ENCODE results near the gene CST8.

The CST8 gene

DNA sequence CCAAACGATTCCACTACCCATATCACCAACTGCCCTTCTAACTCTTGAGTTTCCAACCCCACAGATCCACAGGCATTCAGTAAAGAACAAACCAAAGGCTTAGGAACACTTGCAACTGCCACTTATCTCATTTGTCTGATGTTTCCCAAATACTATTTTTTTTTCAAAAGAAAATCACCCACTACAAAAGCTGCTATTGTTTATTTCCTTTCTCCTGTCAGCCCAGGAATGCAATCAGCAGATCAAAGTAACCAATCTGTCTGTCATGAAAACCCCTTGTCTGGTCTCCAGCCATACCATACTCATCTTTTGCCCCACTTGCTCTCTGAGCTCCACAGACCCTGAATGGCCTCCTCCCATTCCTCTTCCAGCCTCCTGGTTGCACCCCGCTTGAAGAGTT lies 8.8 kb upstream of the CST8 start:
- no peak overlapping the region for H3K27ac ChIP-seq (ENCODE audit: low read depth, low read length)
- H3K4me3 ChIP-seq (ENCODE audit: low read length): no peak overlapping the region
- no peaks in the 10 kb centered on the region for H3K36me3 ChIP-seq (ENCODE audit: control insufficient read depth, insufficient read depth, low read length)
- H3K9ac ChIP-seq (ENCODE audit: low read length): no peak overlapping the region
- H3K4me1 ChIP-seq (ENCODE audit: control insufficient read depth, insufficient read depth, low read length): no peaks in the 10 kb centered on the region
- H3K27me3 ChIP-seq (ENCODE audit: control insufficient read depth, insufficient read depth, low read length): no peaks in the 10 kb centered on the region

DNA sequence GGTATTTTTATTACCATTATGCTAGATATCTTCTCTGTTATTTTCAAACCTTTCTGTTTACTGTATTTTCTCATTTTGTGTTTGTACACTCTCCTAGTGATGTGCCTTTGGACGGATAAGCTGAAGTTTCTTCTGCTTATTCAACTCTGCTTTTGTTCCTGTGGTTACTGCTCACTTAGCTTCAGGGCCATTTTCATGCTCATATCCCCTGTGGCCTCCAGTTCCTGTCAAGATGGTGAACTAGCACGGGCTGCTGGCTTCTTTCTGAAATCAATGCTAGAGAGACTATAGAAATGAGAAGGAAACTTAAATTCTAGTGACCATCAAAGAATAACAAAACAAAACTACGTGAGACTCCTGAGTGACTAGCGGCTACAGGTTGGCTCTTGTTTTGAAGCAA lies 6.8 kb upstream of the CST8 start:
- H3K36me3 ChIP-seq (ENCODE audit: control insufficient read depth, insufficient read depth, low read length): no peaks in the 10 kb centered on the region
- no peaks in the 10 kb centered on the region for H3K4me1 ChIP-seq (ENCODE audit: control insufficient read depth, insufficient read depth, low read length)
- H3K4me3 ChIP-seq (ENCODE audit: low read length): no peak overlapping the region
- H3K27ac ChIP-seq (ENCODE audit: low read depth, low read length): no peak overlapping the region
- no peak overlapping the region for H3K9ac ChIP-seq (ENCODE audit: low read length)
- H3K27me3 ChIP-seq (ENCODE audit: control insufficient read depth, insufficient read depth, low read length): no peaks in the 10 kb centered on the region

DNA sequence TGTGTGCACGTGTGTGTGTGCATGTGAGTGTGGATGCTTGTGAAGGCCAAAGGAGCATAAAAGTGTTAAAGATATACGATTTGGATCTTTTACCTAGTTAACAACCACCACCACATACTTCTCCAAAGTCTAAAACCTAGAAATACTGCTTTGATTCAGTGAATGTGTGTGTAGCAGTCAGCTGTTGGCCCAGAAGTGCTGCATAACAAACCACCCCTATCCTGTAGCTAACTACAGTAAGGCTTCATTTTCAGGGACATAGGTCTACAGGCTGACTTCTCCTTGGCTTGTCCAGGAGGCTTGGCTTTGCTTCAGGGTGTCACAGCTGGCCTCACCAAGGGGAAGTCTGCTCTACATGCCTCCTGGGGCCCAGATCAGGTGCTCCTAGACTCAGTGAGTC lies 2.4 kb upstream of the CST8 start:
- H3K4me3 ChIP-seq (ENCODE audit: low read length): no peak overlapping the region
- H3K27ac ChIP-seq (ENCODE audit: low read depth, low read length): no peak overlapping the region
- H3K9ac ChIP-seq (ENCODE audit: low read length): no peak overlapping the region
- H3K36me3 ChIP-seq (ENCODE audit: control insufficient read depth, insufficient read depth, low read length): no peaks in the 10 kb centered on the region
- no peaks in the 10 kb centered on the region for H3K4me1 ChIP-seq (ENCODE audit: control insufficient read depth, insufficient read depth, low read length)
- no peaks in the 10 kb centered on the region for H3K27me3 ChIP-seq (ENCODE audit: control insufficient read depth, insufficient read depth, low read length)

DNA sequence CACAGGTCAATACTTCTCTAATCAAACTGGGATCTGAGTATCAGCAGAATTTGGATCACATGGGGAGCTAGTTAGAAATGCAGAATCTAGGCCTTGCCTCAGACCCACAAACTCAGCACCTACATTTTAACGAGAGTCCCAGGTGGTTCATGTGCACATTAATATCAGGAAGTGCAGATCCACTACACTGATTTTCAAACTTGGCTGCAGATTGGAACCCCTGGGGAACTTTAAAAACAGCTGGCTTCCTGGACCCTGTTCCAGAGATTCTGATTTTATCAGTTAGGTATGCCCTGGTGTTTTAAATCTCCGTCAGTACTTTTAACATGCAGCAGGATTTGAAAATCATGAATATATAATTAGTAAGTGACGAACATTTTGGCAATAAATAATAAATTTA lies 1.9 kb upstream of the CST8 start:
- Histone ChIP-seq H3K27ac (ENCODE audit: low read depth, low read length) (no peak overlapping the region), H3K9ac (ENCODE audit: low read length) (no peak overlapping the region), H3K4me3 (ENCODE audit: low read length) (no peak overlapping the region), H3K27me3 (ENCODE audit: control insufficient read depth, insufficient read depth, low read length) (no peaks in the 10 kb centered on the region), H3K36me3 (ENCODE audit: control insufficient read depth, insufficient read depth, low read length) (no peaks in the 10 kb centered on the region), H3K4me1 (ENCODE audit: control insufficient read depth, insufficient read depth, low read length) (no peaks in the 10 kb centered on the region)

DNA sequence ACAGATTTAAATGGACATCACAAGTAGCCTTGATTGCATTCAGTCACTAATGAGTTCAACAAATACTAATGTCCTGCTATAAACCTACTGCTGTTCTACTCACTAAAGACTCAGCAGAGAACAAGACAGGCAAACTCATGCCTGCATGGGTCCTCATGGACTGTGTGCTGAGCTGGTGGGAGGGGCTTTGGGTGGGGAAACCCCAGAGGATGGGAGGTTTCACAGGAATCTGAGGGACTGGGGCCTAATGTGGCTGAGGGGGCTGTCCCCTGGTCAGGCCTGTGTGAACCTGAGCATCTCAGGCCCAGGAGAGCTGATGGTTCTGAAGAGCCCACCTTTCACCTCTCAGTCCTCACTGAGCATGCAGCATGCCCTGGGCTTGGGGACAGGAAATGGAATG lies 1.4 kb downstream of the CST8 start:
- H3K4me1 ChIP-seq (ENCODE audit: control insufficient read depth, insufficient read depth, low read length): no peaks in the 10 kb centered on the region
- no peaks in the 10 kb centered on the region for H3K36me3 ChIP-seq (ENCODE audit: control insufficient read depth, insufficient read depth, low read length)
- H3K4me3 ChIP-seq (ENCODE audit: low read length): no peak overlapping the region
- no peak overlapping the region for H3K27ac ChIP-seq (ENCODE audit: low read depth, low read length)
- H3K27me3 ChIP-seq (ENCODE audit: control insufficient read depth, insufficient read depth, low read length): no peaks in the 10 kb centered on the region
- H3K9ac ChIP-seq (ENCODE audit: low read length): no peak overlapping the region

DNA sequence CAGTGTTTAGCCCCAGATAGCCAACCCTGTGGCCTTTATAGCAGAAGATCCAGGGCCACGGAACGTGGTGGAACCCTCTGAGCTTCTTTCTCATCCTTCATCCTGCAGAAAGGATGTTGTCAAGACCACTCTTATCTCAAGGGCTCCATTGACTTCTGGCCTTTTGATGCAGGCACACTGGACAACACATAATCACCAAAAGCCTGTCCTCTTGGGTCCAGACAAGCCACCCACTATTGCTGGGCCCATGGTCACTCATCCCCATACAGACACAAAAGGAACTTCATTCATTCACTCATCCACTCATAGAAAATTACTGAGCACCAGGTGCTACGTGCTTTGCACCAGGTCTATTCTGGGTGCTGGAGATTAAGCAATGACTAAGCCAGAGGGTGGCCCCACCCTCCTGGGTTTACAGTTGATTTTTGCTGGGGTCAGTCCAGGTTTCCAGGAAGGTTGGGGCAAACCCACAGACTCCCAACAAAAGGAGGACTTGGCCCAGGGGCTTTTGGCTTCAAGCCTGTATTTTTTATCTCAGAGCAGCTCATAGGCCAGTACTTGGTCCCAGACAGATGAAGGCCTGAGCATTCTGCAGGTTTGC lies 2.4 kb downstream of the CST8 start:
- no peaks in the 10 kb centered on the region for H3K27me3 ChIP-seq (ENCODE audit: control insufficient read depth, insufficient read depth, low read length)
- no peaks in the 10 kb centered on the region for H3K36me3 ChIP-seq (ENCODE audit: control insufficient read depth, insufficient read depth, low read length)
- H3K4me3 ChIP-seq (ENCODE audit: low read length): no peak overlapping the region
- H3K27ac ChIP-seq (ENCODE audit: low read depth, low read length): no peak overlapping the region
- no peaks in the 10 kb centered on the region for H3K4me1 ChIP-seq (ENCODE audit: control insufficient read depth, insufficient read depth, low read length)
- H3K9ac ChIP-seq (ENCODE audit: low read length): no peak overlapping the region

DNA sequence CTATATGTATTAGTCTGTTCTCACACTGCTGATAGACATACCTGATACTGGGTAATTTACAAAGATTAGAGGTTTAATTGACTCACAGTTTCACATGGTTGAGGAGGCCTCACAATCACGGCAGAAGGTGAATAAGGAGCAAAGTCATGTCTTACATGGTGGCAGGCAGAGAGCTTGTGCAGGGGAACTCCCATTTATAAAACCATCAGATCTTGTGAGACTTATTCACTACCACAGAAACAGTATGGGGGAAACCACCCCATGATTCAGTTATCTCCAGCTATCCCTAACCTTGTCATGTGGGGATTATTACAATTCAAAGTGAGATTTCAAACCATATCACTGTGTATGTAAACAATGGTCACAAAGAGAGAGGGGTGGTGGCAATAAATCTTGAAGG lies 6.6 kb downstream of the CST8 start:
- H3K4me3 ChIP-seq (ENCODE audit: low read length): no peak overlapping the region
- H3K27me3 ChIP-seq (ENCODE audit: control insufficient read depth, insufficient read depth, low read length): no peaks in the 10 kb centered on the region
- no peak overlapping the region for H3K27ac ChIP-seq (ENCODE audit: low read depth, low read length)
- H3K9ac ChIP-seq (ENCODE audit: low read length): no peak overlapping the region
- H3K4me1 ChIP-seq (ENCODE audit: control insufficient read depth, insufficient read depth, low read length): no peaks in the 10 kb centered on the region
- no peaks in the 10 kb centered on the region for H3K36me3 ChIP-seq (ENCODE audit: control insufficient read depth, insufficient read depth, low read length)

DNA sequence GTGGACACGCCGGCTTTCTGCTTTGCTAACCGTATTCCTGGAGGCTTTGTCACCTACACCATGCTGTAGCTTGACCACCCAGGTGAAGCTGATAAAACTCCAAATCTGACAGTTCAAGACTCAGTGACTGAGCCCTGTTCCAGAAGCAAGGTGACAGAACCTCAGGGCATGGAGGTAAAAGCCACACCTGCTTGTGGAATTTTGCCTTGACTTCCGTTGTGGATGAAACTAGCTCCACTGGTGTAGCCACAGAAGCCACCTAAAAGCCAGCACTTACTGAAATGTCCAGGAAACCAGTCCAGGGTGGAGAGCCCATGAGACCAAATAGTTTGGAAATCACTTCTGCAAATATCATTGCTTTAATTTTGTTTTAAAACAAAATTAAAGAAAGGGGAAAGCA lies 11.0 kb downstream of the CST8 start:
- no peak overlapping the region for H3K27ac ChIP-seq (ENCODE audit: low read depth, low read length)
- no peaks in the 10 kb centered on the region for H3K4me1 ChIP-seq (ENCODE audit: control insufficient read depth, insufficient read depth, low read length)
- H3K36me3 ChIP-seq (ENCODE audit: control insufficient read depth, insufficient read depth, low read length): no peaks in the 10 kb centered on the region
- H3K9ac ChIP-seq (ENCODE audit: low read length): no peak overlapping the region
- no peak overlapping the region for H3K4me3 ChIP-seq (ENCODE audit: low read length)
- H3K27me3 ChIP-seq (ENCODE audit: control insufficient read depth, insufficient read depth, low read length): no peaks in the 10 kb centered on the region

DNA sequence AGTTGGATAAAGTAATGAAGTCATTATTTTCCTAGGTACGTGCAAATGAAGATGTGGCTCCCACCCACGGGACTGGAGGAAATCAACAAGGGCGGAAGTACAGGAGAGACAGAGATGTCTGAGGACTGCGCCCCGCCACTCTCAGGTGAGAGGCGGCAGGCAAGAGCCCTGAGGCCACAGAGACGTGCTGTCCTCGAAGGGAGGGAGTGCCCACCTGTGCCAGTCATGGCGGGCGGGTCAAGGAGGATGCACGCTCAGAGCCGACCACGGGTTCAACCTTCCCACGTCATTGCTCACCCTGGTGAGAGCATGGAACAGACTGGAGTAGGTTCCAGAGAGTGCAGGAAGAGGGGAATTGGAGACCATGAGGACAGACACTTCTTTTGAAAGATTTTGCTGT lies 12.7 kb downstream of the CST8 start:
- H3K36me3 ChIP-seq (ENCODE audit: control insufficient read depth, insufficient read depth, low read length): no peaks in the 10 kb centered on the region
- H3K27ac ChIP-seq (ENCODE audit: low read depth, low read length): no peak overlapping the region
- H3K9ac ChIP-seq (ENCODE audit: low read length): no peak overlapping the region
- no peaks in the 10 kb centered on the region for H3K27me3 ChIP-seq (ENCODE audit: control insufficient read depth, insufficient read depth, low read length)
- H3K4me1 ChIP-seq (ENCODE audit: control insufficient read depth, insufficient read depth, low read length): no peaks in the 10 kb centered on the region
- H3K4me3 ChIP-seq (ENCODE audit: low read length): no peak overlapping the region

DNA sequence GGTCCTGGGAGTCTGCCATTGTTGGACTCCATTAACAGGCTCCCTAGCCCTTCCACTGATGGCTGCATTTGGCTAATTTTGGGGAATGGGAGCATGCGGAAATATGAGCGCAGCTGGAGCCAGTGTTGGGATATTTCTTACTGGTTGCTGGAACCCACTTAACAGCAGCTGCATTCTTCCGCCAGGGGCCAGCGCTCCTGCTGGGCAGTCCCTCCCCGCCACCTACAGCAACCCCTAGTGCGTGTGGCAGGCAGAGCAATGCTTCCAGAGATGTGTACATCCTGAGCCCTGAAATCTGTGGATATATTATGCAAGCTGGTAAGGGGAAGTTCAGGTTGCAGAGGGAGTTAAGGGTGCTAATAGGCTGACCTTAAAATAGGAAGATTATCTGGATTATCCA lies 16.4 kb downstream of the CST8 start:
- H3K4me3 ChIP-seq (ENCODE audit: low read length): no peak overlapping the region
- H3K27ac ChIP-seq (ENCODE audit: low read depth, low read length): no peak overlapping the region
- H3K27me3 ChIP-seq (ENCODE audit: control insufficient read depth, insufficient read depth, low read length): no peaks in the 10 kb centered on the region
- H3K36me3 ChIP-seq (ENCODE audit: control insufficient read depth, insufficient read depth, low read length): no peaks in the 10 kb centered on the region
- H3K4me1 ChIP-seq (ENCODE audit: control insufficient read depth, insufficient read depth, low read length): no peaks in the 10 kb centered on the region
- H3K9ac ChIP-seq (ENCODE audit: low read length): no peak overlapping the region

DNA sequence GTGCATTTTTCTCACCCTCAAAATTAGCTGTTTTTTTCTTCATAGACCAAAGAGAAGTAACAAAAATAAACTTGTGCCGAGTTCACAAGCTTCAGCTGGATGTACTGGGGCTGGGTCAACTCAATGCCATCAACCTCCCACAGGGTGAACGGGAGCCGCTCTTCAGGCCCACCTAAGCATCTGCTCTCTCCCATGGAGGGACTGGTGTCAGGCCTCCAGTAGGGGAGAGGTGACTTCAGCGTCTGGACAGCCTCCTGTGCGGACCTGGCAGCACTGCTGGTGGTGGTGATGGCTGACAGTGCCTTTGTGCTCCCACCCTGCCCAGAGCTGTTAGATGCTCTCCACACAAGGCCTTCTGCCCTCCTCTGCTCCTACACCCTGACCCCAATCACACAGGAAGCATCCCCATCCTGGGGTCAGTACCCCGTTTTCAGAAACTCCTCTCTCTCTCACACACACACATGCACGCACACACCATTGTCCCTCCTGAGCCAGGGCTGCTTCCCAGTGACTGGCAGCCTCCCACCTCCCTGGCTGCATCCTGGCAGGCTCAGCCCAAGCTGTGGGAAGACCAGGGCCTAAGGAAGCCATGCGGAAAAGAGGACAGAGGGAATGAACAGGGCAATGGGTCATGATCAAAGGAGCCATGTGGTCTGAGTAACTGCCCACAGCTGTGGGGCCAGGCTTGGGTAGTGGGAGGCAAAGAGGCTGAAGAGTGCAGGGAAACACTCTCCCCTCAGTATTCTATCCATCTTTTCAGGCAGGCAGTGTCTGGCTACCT lies 17.7 kb downstream of the CST8 start:
- no peak overlapping the region for H3K4me3 ChIP-seq (ENCODE audit: low read length)
- no peaks in the 10 kb centered on the region for H3K36me3 ChIP-seq (ENCODE audit: control insufficient read depth, insufficient read depth, low read length)
- no peaks in the 10 kb centered on the region for H3K27me3 ChIP-seq (ENCODE audit: control insufficient read depth, insufficient read depth, low read length)
- H3K27ac ChIP-seq (ENCODE audit: low read depth, low read length): no peak overlapping the region
- no peaks in the 10 kb centered on the region for H3K4me1 ChIP-seq (ENCODE audit: control insufficient read depth, insufficient read depth, low read length)
- H3K9ac ChIP-seq (ENCODE audit: low read length): no peak overlapping the region

DNA sequence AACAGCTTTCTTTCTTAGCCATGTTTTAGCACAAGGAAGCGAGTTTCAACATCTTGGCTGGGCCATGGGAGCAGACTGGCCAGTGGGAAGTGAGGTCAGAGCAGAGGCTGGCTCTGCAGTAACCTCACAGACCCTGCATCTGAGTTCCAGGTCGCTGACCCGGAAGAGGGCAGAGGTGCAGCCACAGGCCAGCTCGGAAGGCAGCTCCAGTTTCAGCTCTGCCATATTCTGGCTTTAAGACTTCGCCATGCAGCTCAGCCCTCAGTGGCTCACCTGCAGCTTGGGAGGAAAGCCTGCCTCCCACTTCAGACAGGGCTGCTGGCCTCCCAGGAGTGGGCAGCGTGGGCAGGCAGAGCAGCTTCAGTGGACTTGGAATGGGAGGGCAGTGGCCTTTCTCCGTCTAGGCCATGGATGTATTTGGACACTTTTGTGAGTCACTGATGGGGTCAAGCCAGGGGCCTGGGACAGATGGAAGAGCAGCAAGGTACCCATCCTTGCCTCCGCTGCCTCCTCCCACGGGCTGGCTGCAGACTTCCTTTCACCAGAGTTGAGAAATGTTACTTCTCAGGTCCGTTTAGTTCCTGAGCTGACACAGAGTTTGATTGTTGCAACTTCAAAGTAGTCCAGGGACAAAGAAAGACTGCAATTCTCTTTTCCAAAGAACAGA lies 18.5 kb downstream of the CST8 start:
- Histone ChIP-seq H3K27me3 (ENCODE audit: control insufficient read depth, insufficient read depth, low read length) (no peaks in the 10 kb centered on the region), H3K4me3 (ENCODE audit: low read length) (no peak overlapping the region), H3K36me3 (ENCODE audit: control insufficient read depth, insufficient read depth, low read length) (no peaks in the 10 kb centered on the region), H3K4me1 (ENCODE audit: control insufficient read depth, insufficient read depth, low read length) (no peaks in the 10 kb centered on the region), H3K9ac (ENCODE audit: low read length) (no peak overlapping the region), H3K27ac (ENCODE audit: low read depth, low read length) (no peak overlapping the region)

All from rectal smooth muscle tissue (tissue), 1 donor.